Fibroblast of skin of left quadriceps (primary cell): ENCODE data around the gene ERC2.

Source experiments
- DNase-seq, 2 experiments: peaks; one replicate each; pipeline ENCODE4 v3.0.0-alpha.2; 2013; ENCODE audit warnings: low read depth in 2 of 2

ERC2 gene

GRCh38 chr3:56253941-56254665, 214.2 kb downstream of the ERC2 start:
- DNase-seq, result no peak

GRCh38 chr3:56251343-56251945, 216.8 kb downstream of the ERC2 start:
- peak; percentile 39 to 42 for DNase-seq

DNA sequence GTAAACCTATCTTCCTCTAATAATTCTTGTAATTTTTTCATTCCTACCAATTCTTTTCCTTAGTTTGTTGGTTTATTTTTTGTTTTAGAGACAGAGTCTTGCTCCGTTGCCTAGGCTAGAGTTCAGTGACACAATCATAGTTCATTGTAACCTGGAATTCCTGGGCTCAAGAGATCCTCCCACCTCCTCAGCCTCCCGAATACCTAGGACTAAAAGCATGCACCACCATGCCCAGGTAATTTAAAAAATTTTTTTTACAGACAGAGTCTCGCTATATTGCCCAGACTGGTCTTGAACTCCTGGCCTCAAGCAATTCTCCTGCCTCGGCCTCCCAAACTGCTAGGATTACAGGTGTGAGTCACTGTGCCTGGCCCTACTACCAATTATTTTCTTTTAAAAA, 220.2 kb downstream of the ERC2 start:
- no peak for DNase-seq

DNA sequence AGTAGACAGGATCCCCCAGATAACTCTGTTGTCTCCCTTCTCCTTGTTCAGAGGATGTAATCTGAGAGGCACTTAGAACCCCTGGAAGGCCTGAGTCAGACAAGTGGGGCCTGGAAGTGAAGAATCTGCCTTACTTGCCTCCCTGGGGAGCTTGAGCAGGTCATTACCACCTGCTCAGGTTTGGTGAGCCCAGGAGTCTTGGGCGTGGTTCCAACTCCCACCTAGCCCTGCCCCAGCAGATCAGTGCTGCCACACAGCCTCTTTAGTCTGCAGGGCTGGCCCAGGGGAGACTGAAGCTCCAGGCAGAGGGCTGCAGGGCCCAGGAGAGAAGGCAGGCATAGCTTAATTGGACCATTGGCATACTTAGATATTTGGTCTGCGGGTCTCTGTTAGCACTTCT, 230.0 kb downstream of the ERC2 start:
- no peak for DNase-seq

DNA sequence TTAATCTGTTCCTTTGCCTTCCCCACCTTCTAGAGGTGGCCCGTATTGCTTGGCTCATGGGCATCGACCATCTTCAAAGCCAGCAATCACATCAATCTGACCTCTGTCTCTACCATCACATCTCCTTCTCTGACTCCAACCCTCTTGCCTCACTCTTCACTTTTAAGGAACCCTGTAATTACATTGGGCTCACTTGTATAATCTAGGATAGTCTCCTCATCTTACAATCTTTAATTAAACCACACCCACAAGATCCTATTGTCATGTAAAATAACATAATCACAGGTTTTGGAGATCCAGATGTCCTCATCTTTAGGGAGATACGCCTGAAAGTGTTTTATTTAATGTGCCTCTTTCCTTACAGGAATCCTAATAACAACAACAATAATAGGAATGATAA, 234.5 kb downstream of the ERC2 start:
- no peak for DNase-seq

DNA sequence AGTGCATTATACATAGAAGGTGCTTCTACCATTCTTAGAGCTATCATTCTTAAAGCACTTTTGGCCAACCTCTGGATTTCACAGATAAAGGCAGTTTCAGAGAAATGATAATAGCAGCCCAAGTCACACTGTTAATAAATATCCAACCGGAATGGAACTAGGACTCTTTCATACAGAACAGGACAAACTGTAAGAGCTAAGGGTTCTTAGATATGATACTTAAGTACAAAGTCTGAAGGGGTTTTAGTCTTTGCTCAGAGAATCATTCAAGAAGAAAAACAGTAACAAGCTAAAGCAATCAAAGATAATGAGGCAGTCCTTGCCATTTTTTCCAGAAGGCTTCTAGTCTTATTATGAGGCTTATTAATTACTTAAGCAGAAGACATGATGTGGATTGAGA, 239.0 kb downstream of the ERC2 start:
- no peak for DNase-seq

GRCh38 chr3:56222866-56223265, 245.4 kb downstream of the ERC2 start:
- no peak for DNase-seq

- no peak for DNase-seq
Measured at GRCh38 chr3:56219894-56220805, 248.1 kb downstream of the ERC2 start.

GRCh38 chr3:56209982-56210751, 258.1 kb downstream of the ERC2 start:
- no peak for DNase-seq

DNA sequence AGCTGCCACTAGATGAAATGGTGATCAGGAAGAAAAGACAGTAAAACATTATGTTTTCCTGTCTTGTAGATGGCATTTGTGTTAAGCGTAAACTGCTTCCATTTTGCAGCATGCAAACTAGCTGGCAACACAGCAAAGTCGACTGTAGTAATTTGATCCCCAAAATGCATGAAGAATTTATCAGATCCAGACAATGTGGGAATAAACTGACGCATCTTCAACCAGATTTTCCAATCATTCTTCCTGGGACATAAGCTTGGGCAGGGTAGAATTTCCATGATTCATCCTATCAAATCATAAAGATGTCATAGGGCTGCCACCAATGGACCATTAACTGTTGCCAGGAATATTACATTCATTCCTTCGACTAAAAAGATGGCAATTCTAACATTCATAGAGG, 260.3 kb downstream of the ERC2 start:
- peak; percentile 68 to 72 for DNase-seq

GRCh38 chr3:56205406-56205805, 262.9 kb downstream of the ERC2 start:
- no peak for DNase-seq

DNA sequence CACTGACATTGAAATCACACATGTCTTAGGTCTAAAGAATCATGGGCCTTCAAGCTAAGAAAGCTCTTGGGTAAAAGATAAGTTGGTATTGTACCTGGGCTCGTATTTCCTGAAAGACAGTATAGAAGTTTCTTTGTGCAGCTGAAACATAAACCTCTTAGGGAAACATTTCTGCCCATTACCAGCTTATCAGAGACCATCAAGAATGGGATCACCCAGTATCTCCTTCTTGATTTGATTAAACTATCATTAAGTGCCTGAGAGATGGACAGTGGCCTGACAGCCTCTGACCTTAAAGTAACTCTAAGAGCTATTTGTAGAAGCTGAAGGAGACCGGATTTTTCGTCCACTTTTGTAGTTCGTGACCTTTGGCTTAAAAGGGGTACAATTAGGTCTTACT, 265.3 kb downstream of the ERC2 start:
- DNase-seq, result no peak

DNA sequence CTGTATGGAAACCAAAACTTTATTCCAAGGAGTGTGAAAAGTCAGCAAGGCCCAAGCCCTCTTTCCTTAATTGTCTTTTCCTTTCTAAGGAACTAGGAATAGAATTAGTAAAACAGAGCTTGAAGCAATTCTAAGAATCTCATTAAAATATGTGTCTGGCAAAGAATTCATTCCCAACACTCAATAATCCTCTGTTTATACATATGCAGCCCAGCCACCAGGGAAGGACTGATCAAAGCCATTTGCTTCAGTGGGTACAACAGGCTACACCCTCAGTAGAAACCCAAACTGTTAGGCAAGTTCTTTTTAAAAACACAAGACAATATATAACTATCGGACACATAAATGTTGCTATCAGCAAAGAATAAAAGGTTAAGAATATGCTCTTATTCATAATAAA, 266.9 kb downstream of the ERC2 start:
- DNase-seq, result no peak

DNA sequence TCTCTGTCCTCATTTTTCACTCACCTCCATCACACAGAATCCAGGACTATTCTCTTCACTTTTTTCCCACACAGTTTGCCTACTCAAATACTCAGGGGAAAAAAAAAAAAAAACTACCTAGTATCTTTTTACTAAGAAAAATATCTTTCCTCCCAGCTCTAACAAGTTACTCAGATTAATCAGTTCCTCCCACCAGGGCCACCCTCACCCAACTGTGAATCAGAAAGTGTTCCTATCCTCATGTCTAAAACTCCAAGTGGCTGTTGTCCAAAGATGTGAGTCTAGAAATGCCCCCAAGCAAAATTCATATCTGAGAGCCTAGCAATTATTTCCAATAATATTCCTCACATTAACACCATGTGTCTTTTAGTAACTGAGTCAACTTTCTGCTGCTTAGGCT, 268.0 kb downstream of the ERC2 start:
- DNase-seq, result no peak

- DNase-seq, result no peak
Measured at GRCh38 chr3:56197991-56198390, 270.3 kb downstream of the ERC2 start.

DNA sequence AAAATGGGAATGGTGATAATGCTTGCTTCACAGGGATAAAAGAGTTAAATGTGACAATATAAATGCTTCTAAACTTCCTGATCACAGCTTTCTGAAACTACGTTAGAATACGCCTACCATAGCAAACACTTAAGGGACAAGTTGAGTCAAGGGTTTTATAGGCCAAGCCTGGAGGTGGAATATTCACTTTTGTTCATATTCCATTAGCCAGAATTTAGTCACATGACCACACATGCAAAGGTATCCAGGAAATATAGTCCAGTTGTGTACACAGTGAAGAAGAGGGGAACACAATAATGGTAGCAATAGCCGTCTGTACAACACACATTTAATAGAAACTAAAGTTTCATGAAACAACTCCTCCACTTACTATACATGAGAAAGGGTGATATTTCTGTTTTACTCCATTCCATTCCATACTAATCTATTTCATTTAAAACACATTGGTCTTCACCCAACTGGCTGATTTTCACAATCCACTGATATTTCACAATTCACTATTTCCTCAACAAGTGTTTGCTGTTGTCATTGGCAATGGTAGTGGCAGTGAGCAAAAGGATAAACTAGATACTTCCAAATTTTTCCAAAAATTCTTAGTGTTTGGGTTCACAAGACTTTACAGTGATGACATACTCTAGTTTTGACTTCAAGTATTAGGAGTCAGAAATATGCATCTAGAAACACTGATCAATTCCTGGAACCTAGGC, 270.9 kb downstream of the ERC2 start:
- DNase-seq, result no peak

GRCh38 chr3:56196700-56197099, 271.6 kb downstream of the ERC2 start:
- peak; percentile 27 to 35 for DNase-seq

DNA sequence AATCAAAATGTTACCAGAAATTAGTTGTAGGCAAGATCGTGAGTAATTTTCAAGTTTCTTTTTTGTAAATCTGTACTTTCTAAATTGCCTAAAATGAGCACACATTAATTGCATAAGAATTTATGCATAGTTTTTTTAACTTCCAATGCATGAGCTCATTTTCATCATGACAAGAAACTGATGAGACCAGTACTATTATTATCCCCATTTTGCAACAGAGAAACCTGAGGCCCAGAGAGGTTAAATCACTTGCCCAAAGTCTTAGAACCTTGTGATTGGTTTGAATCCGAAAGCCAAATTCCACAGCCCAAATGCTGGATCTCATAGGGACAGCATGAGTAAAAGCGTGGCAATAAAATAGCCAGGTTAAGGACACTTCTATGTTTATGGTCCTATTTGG, 274.7 kb downstream of the ERC2 start:
- no peak for DNase-seq

DNA sequence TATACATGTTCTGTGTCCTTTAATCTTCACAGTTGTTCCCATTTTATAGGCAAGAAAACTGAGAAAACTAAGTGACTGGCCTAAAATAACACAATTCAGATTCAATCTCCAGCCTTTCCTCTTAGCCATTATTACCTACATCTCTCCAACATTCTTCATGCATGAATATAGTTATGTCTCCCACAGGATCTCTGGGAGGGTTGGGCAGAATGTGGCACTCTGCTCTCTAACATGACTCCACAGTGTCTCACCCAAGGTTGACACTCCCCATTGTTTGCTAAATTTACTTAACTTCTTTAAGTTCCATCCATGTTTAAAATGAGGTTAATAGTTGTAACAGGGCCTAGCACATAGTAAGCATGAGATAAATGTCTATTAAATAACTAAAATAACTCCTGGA, 276.3 kb downstream of the ERC2 start:
- DNase-seq, result no peak

- DNase-seq, result no peak
Measured at GRCh38 chr3:56190771-56191305, 277.4 kb downstream of the ERC2 start.

DNA sequence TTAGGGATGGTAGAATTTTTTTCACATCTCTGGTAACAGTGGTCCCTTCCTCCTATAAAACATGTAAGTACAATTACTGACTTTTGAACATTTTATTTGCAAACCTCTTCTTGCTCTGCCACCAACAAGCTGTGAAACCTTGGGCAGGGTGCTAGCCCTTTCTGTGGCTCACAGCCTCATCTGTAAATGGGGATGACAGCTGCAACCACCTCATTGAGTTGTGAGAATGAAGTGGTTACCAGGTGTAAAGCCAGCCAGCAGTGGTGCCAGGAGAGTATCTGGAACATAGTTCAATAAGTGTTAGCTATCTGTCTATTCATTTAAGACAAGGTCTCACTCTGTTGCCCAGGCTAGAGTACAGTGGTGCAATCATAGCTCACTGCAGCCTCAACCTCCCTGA, 278.1 kb downstream of the ERC2 start:
- DNase-seq, result no peak
